22Rv1 (cell line): Measurements from ENCODE around the gene KLHL29.

Source experiments
- H3K27ac ChIP-seq: fragments of 450-650 bp; 2 replicates; pipeline ENCODE4 v1.5.1; 2017
- CTCF ChIP-seq: fragments of 450-650 bp; IDR thresholded peaks from 2 replicates; pipeline ENCODE4 v1.5.1; 2017; ENCODE audit warnings: mild to moderate bottlenecking
- ZFX ChIP-seq: fragments of 450-650 bp; IDR thresholded peaks from 2 replicates; pipeline ENCODE4 v1.6.1; 2017; ENCODE audit warnings: antibody characterized with exemption, borderline replicate concordance

Gene KLHL29

DNA sequence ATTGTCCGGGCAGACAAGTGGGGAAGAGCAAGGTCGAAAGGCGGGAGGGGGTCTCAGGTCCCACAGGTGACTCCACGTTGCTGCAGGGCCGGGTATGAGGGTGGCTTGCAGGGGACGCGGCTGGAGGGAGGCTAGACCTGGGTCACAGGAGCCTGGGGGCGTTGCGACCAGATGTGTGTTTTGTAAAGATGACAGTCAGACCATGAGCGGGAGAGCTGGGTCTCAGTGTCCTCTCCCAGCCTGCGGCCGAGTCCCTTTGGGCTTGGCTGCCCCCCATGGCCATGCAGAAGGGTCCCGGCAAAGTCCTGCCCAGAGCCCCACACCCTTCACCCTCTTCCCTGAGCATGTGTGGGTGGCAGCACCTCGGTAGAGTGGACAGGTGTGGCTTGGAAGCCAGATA lies 302.7 kb downstream of the KLHL29 start:
- no peak for TF ChIP-seq CTCF
- TF ChIP-seq ZFX: no peak

GRCh38 chr2:23688486-23689130 lies 303.6 kb downstream of the KLHL29 start:
- TF ChIP-seq CTCF (no peak), ZFX (no peak)
- H3K27ac ChIP-seq: no peak overlapping the region

More for the DNA sequence above, 302.7 kb downstream of the KLHL29 start:
- H3K27ac ChIP-seq: no peak overlapping the region

DNA sequence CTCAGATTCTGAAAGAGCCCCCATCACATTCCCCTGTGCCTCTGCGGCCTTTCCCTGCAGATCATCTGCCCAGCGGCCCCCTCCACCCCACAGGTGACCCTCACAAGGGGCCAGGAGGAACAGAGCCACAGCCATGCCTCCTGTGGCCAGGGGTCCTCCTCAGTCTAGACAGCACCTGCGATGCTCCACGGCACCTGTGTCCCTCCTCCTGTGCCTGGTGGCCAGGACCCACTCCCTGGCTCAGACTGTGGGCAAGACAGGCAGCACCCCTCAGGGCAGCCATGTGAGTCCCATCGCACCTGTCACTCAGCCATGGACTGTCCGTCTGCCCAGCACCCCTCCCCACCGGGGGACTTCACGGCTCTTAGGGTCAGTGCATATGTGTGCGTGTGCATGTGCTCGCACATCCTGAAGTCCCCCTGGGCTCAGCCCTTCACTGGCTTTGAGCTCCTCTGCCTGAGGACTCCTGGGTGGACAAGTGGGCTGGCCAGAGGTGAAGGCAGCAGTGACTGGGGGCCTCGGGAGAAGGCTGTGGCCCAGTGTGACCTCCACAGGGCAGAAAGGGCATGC lies 304.2 kb downstream of the KLHL29 start:
- TF ChIP-seq CTCF (no peak), ZFX (no peak)
- H3K27ac ChIP-seq: no peak overlapping the region

GRCh38 chr2:23689891-23690290 lies 304.9 kb downstream of the KLHL29 start:
- no peak for TF ChIP-seq CTCF
- TF ChIP-seq ZFX: no peak
- H3K27ac ChIP-seq: no peak overlapping the region

GRCh38 chr2:23690421-23691105 lies 305.6 kb downstream of the KLHL29 start:
- TF ChIP-seq CTCF (no peak), ZFX (no peak)

DNA sequence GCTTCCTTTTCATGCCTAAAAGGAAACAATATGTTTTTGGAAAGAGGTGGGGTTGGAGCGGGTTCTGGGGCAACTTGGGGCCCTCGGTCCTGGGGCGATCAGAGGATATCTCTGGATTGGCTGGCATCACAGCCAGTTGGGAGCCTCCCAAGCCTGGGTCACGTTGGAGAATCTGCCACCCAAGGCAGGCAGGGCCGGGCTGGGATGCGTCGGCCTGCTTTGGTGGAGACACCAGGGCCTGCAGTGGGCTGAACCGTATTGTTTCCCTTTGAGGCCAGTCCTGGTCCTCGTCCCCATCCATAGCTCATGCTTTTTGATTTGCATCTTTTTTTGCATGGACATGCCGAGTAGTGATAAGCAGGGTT lies 306.1 kb downstream of the KLHL29 start:
- no peak for TF ChIP-seq ZFX
- TF ChIP-seq CTCF: no peak
- H3K27ac ChIP-seq: no peak overlapping the region

More at GRCh38 chr2:23690421-23691105, 305.6 kb downstream of the KLHL29 start:
- no peak overlapping the region for H3K27ac ChIP-seq

GRCh38 chr2:23691565-23691964 lies 306.6 kb downstream of the KLHL29 start:
- H3K27ac ChIP-seq: no peak overlapping the region
- no peak for TF ChIP-seq ZFX
- TF ChIP-seq CTCF: no peak
